Uterus (tissue), 2 donors: ENCODE measurements around the gene HSPA1B.

Experiments used
- POLR2A ChIP-seq, 2 donors: fragments of 450-650 bp; IDR thresholded peaks; one replicate each; pipeline ENCODE4 v1.6.1; 2016; ENCODE audit warnings: antibody characterized with exemption in 2 of 2, mild to moderate bottlenecking in 1 of 2, moderate library complexity in 1 of 2
- TF ChIP-seq, protein P1 (sequence below), 4 experiments: fragments of 200-600 bp in 2 of 4; fragments of 450-650 bp in 2 of 4; sonication (generic) in 2 of 4; IDR thresholded peaks; one replicate each; pipeline ENCODE4 v1.5.1; 2016 to 2019; ENCODE audit warnings: antibody characterized with exemption in 4 of 4, mild to moderate bottlenecking in 2 of 4, moderate library complexity in 1 of 4

- TF ChIP-seq, protein P1, sequence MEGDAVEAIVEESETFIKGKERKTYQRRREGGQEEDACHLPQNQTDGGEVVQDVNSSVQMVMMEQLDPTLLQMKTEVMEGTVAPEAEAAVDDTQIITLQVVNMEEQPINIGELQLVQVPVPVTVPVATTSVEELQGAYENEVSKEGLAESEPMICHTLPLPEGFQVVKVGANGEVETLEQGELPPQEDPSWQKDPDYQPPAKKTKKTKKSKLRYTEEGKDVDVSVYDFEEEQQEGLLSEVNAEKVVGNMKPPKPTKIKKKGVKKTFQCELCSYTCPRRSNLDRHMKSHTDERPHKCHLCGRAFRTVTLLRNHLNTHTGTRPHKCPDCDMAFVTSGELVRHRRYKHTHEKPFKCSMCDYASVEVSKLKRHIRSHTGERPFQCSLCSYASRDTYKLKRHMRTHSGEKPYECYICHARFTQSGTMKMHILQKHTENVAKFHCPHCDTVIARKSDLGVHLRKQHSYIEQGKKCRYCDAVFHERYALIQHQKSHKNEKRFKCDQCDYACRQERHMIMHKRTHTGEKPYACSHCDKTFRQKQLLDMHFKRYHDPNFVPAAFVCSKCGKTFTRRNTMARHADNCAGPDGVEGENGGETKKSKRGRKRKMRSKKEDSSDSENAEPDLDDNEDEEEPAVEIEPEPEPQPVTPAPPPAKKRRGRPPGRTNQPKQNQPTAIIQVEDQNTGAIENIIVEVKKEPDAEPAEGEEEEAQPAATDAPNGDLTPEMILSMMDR (IDR thresholded peaks at IDR 0.05): no peak
- TF ChIP-seq POLR2A (IDR thresholded peaks at IDR 0.05): no peak
These were observed 32.8 kb downstream of the HSPA1B start for GRCh38 chr6:31860349-31860748.
